Measurements from ENCODE around the gene HDAC5. TPM values are rescaled to one million over a fixed set of nuclear protein-coding genes. Genes with fewer than 3 reads are reported as not detected.
"Not testable (repeated sequence)": the region's sequence is repeated elsewhere in the genome, so short reads cannot be mapped to it uniquely, and the experiment has no call there.

Gene HDAC5
- total RNA-seq, 2 donors from 2014 or later: 12.8 to 13.9 TPM

DNA sequence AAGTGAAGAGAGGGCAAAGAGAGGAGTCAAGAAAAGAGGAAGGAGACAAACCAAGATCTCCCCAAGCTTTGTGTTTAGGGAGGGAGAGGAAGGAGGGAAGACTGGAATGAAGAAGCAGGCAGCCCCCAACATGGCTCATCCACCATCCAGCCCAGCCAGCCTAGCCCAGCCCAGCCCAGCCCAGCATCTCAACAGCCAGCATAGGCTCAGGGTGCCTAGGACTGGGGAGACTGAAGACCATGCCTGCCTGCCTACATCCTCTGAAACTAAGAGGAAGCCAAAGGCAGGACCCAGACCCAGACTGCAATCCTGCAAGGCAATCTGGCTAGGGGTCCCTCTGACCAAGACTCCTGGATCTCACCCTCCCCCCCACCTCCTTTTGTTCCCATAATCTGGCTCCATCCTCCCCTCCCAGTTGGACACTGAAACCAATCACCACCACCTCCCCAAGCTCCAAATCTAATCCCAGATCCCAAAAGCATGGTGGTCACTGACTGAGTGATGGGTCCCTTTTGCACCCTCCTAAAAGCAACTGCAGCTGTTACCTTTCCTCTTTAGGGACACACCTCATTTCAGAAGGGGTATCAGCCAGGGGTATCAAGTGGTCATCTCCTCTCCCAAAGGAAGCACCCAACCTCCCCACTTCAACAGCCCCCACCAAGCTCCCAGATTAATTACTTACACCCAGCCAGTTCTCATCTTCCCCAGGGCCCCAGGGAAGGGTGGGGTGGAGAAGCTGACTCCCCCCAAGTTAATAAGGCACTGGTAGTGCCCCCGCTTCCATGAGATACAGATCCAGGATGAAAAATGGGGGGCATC is 1.2 kb downstream of the HDAC5 start:
- no peak for ATAC-seq

GRCh38 chr17:44120851-44121605 is 2.4 kb downstream of the HDAC5 start:
- DNase-seq (ENCODE audit: low spot score): no peak
- H3K4me1 Mint-ChIP-seq (ENCODE audit: low read depth in 2 of 2): peaks cover 14 to 22% of the 10 kb centered on the region in 2 donors
- ATAC-seq: no peak
- H3K36me3 Mint-ChIP-seq: no peaks in the 10 kb centered on the region
- no peak overlapping the region for H3K4me3 Mint-ChIP-seq
- no peak overlapping the region for H3K27ac Mint-ChIP-seq
- no peaks in the 10 kb centered on the region for H3K27me3 Mint-ChIP-seq
- H3K9me3 Mint-ChIP-seq: no peaks in the 10 kb centered on the region

More for the DNA sequence above, 1.2 kb downstream of the HDAC5 start:
- Mint-ChIP-seq H3K4me3 (peak overlapping the region; percentile 86), H3K27me3 (no peaks in the 10 kb centered on the region), H3K27ac (peak overlapping the region; percentile 89 to 95), H3K36me3 (no peaks in the 10 kb centered on the region), H3K4me1 (ENCODE audit: low read depth in 2 of 2) (peaks cover 14 to 20% of the 10 kb centered on the region in 2 donors), H3K9me3 (no peaks in the 10 kb centered on the region)
- DNase-seq (ENCODE audit: low spot score): no peak

DNA sequence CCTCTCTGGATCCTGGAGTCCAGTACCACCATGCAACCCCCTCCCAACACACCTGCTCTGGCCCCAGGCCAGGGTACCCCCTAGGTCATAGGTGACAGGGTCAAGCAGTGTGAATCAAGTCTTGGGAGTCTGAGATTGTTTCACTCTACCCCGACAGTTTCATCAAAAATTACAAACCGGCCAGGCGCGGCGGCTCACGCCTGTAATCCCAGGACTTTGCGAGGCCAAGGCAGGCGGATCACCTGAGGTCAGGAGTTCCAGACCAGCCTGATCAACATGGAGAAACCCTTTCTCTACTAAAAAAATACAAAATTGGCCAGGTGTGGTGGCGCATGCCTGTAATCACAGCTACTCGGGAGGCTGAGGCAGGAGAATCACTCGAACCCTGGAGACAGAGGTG is 3.2 kb downstream of the HDAC5 start:
- not testable (repeated sequence) for DNase-seq (ENCODE audit: low spot score); ATAC-seq; H3K36me3 Mint-ChIP-seq; H3K27me3 Mint-ChIP-seq; H3K9me3 Mint-ChIP-seq; H3K4me3 Mint-ChIP-seq; H3K27ac Mint-ChIP-seq
- peaks cover 14 to 22% of the 10 kb centered on the region in 2 donors for H3K4me1 Mint-ChIP-seq (ENCODE audit: low read depth in 2 of 2)

DNA sequence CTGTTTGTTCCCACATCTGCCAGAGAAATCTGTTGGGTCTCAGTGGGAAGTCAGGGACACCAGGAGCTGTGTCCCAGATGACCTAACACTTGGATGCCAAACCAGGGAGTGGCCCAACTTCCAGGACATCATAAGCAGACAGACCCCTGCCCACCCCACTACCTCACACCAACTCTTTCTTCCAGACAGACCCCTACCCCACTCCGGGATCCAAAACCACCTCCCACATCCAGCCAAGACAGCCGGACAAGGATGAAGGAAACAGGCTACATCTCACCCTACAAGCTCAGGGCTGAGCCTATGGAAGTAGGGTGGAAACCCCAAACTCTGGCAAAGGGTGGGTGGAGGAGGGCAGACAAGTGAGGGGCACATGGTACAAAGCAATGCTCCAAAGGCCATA is 3.6 kb downstream of the HDAC5 start:
- peaks cover 14 to 22% of the 10 kb centered on the region in 2 donors for H3K4me1 Mint-ChIP-seq (ENCODE audit: low read depth in 2 of 2)
- H3K4me3 Mint-ChIP-seq: no peak overlapping the region
- no peak for DNase-seq (ENCODE audit: low spot score)
- H3K27ac Mint-ChIP-seq: no peak overlapping the region
- no peaks in the 10 kb centered on the region for H3K36me3 Mint-ChIP-seq
- ATAC-seq: no peak
- H3K27me3 Mint-ChIP-seq: no peaks in the 10 kb centered on the region
- no peaks in the 10 kb centered on the region for H3K9me3 Mint-ChIP-seq

DNA sequence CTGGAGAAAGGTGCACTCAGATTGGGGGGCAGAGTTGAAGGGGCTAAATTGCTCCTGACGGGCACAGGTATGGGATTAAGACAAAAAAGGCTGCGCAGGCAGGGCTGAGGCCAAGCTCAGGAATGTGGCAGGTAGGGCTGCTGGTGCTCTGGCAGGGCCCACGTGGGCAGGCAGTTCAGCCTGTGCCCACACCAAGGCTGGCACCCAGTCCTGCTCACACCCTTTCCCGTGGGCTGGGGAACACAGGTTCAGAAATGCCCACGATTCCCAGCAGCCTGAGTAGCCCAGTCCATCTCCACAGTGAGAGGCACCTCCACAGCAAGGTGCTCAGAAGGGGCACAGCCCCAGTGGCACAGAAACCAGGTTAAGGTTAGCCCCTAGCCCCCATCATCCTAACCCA is 4.4 kb downstream of the HDAC5 start:
- no peaks in the 10 kb centered on the region for H3K9me3 Mint-ChIP-seq
- no peak for ATAC-seq
- peaks cover 11 to 20% of the 10 kb centered on the region in 2 donors for H3K4me1 Mint-ChIP-seq (ENCODE audit: low read depth in 2 of 2)
- H3K36me3 Mint-ChIP-seq: no peaks in the 10 kb centered on the region
- DNase-seq (ENCODE audit: low spot score): no peak
- no peak overlapping the region for H3K27ac Mint-ChIP-seq
- no peak overlapping the region for H3K4me3 Mint-ChIP-seq
- H3K27me3 Mint-ChIP-seq: no peaks in the 10 kb centered on the region

- H3K27me3 Mint-ChIP-seq: no peaks in the 10 kb centered on the region
- no peak overlapping the region for H3K27ac Mint-ChIP-seq
- H3K4me1 Mint-ChIP-seq (ENCODE audit: low read depth in 2 of 2): peaks cover 6 to 15% of the 10 kb centered on the region in 2 donors
- no peaks in the 10 kb centered on the region for H3K9me3 Mint-ChIP-seq
- H3K36me3 Mint-ChIP-seq: no peaks in the 10 kb centered on the region
- DNase-seq (ENCODE audit: low spot score): no peak
- ATAC-seq: no peak
- no peak overlapping the region for H3K4me3 Mint-ChIP-seq
Observed at GRCh38 chr17:44118427-44119050, 4.9 kb downstream of the HDAC5 start.

DNA sequence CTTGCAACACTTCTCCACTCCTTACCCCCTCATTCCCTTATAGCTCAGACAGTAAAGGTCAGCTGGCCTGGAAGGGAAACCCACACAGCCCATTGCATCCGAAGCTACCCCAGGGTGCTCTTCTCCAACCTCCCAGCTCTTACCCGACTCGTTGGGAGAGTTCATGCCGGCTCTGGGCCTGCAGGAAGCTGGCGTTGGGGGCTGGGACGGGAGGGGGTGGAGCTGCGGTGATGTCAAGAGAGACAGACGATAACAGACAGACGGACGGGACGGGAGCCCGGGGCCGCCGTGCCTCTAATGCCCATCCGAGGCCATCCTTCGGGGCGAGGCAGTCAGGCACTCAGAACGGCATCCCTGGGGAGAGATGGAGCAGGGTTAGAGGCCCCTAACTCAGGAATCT is 6.1 kb downstream of the HDAC5 start:
- Mint-ChIP-seq H3K4me3 (no peak overlapping the region), H3K9me3 (no peaks in the 10 kb centered on the region), H3K27me3 (no peaks in the 10 kb centered on the region), H3K36me3 (no peaks in the 10 kb centered on the region), H3K27ac (no peak overlapping the region), H3K4me1 (ENCODE audit: low read depth in 2 of 2) (peaks cover 1 to 8% of the 10 kb centered on the region in 2 donors)
- ATAC-seq (no peak), DNase-seq (ENCODE audit: low spot score) (no peak)

GRCh38 chr17:44115585-44116415 is 7.6 kb downstream of the HDAC5 start:
- Mint-ChIP-seq H3K4me1 (ENCODE audit: low read depth in 2 of 2) (peaks cover 0 to 12% of the 10 kb centered on the region in 2 donors), H3K27me3 (no peaks in the 10 kb centered on the region), H3K9me3 (no peaks in the 10 kb centered on the region), H3K4me3 (no peak overlapping the region), H3K27ac (peak overlapping the region in 1 of 2 donors; percentile 65), H3K36me3 (no peaks in the 10 kb centered on the region)
- DNase-seq (ENCODE audit: low spot score): no peak
- no peak for ATAC-seq

DNA sequence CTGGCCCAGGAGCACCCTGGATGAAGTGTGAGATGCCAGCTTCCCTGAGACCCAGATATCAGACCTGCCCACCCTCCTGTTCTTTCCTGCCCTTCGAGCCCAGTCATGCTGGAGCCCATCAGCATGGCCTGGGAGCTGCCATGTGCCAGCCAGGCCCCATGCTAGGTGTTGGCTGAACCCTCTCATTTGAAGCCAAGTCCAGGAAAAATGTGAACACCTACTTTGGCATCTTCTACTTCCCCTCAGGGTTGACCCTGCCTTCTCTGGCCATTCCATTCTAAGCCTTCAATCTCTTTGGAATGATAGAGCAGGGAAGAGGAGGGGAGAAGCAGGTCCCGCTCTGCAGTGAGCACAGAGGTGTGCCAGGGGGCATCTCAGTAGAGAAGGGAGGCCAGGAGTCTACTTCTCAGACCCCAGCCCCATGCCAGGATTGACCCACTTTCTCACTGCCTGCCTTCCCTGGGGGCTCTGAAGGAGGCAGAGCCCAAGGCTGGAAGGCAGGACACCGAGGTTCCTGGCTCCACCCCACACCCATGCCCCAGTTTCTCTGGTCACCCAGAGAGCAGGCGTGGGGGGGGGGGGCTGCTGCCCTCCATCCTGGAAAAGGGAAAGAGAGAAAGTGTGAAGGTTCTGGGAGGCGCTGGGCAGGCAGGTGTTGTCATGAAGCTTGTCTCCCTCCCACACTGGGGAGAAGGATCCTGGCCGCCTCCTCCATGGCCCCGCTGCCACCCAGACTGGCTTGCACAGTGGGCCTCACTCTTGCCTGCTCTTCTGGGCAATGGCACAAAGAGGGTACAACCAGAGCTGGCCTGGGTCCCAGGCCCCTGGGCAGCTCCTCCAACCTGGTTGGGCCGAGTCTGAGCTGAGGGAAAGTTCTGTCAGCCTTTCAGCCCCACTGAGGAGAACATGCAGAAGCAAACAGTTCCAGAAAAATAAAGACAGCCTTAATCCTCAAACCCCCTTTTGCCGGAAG is 9.3 kb downstream of the HDAC5 start:
- H3K9me3 Mint-ChIP-seq: no peaks in the 10 kb centered on the region
- no peak for DNase-seq (ENCODE audit: low spot score)
- no peak overlapping the region for H3K27ac Mint-ChIP-seq
- ATAC-seq: no peak
- H3K4me3 Mint-ChIP-seq: no peak overlapping the region
- H3K36me3 Mint-ChIP-seq: no peaks in the 10 kb centered on the region
- H3K4me1 Mint-ChIP-seq (ENCODE audit: low read depth in 2 of 2): peaks cover 0 to 12% of the 10 kb centered on the region in 2 donors
- H3K27me3 Mint-ChIP-seq: no peaks in the 10 kb centered on the region

DNA sequence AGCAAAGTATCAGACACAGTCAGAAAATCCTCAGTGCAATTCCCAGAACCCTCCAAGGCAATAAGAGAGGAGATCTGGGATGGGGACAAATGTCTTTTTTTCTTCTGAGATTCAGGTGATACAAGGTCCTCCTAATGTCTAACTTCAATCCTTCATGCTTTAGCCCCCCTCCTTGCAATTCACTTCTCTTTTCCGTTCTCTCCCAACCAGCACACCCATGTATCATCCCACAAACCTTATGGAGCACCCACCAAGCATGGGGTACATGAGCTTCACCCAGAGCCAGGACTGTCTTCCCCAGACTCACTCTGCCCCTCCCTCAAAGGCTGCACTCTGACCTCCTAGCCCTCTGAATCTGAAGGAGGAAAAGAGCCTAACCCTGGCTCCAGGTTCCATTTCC is 10.1 kb downstream of the HDAC5 start:
- Mint-ChIP-seq H3K27ac (no peak overlapping the region), H3K4me3 (no peak overlapping the region), H3K27me3 (no peaks in the 10 kb centered on the region), H3K36me3 (no peaks in the 10 kb centered on the region), H3K9me3 (no peaks in the 10 kb centered on the region), H3K4me1 (ENCODE audit: low read depth in 2 of 2) (peaks cover 0 to 9% of the 10 kb centered on the region in 2 donors)
- ATAC-seq: no peak
- no peak for DNase-seq (ENCODE audit: low spot score)

DNA sequence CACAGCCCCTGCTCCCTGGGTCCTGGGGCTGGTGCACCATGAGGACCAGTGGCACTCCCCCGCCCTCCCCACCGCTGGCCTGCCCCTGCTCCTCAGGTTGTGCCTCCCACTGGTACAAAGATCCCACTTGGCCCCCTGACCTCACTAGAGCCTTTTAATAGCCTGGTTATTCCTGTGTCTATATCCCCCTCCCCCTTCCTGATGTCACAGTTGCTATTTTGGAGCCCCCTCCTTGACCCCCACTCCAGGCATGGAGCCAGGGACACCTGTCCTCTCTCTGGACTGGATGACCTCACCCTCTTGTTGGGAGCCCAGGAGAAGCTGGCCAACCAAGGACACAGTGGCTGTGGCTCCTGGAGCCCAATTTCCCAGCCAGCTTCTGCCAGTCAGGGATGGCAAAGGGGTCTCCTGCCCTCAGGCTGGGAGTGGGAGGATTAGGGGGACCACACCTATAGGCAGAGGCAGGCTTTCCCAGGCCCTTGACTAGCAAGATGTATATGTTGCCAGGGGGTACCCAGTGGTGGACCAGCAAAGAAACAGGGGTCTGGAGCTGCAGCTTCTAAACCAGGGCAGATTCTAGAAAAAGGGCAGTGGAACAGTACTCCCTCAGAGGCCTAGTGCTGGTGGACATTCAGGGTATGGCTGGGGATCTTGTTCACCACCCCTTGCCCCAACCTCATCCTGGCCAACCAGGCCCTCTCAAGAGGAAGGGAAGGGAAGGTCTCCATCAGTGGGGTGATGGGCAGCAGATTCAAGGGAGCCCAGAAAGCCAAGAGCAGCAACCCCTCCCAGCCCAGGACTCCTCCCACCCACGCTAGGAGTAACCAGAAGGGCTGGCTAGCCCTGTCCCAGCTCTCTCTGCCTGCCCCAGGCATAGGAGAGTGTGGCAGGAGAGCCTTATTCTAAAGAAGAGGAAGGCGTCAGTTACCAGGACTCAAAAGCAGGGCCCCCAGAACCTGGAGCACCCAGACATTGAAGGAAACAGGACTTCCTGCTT is 10.9 kb downstream of the HDAC5 start:
- DNase-seq (ENCODE audit: low spot score): no peak
- H3K27ac Mint-ChIP-seq: no peak overlapping the region
- ATAC-seq: no peak
- H3K4me3 Mint-ChIP-seq: no peak overlapping the region
- peaks cover 0 to 10% of the 10 kb centered on the region in 2 donors for H3K4me1 Mint-ChIP-seq (ENCODE audit: low read depth in 2 of 2)
- no peaks in the 10 kb centered on the region for H3K36me3 Mint-ChIP-seq
- H3K27me3 Mint-ChIP-seq: no peaks in the 10 kb centered on the region
- H3K9me3 Mint-ChIP-seq: no peaks in the 10 kb centered on the region

Measured in natural killer cell treated with Interleukin-12 subunit alpha and Interleukin-12 subunit beta and Interleukin-15 and Interleukin-18, amount 100 ng/mL, for 72 hours (primary cell).